Liver (tissue), 9 donors: ENCODE results near the gene TOMM70. TPM values are rescaled to one million over a fixed set of nuclear protein-coding genes. Genes with fewer than 3 reads are reported as not detected.
"Not testable (repeated sequence)": the region's sequence is repeated elsewhere in the genome, so short reads cannot be mapped to it uniquely, and the experiment has no call there.

Source experiments
- DNase-seq: peaks from one replicate; pipeline ENCODE4 v3.0.0-alpha.2; 2017; ENCODE audit warnings: low spot score
- H3K27ac ChIP-seq, 2 donors: one replicate each; pipeline ENCODE4 v1.7.0; 2013; ENCODE audit warnings: inconsistent platforms in 2 of 2, low read length in 2 of 2, control low read depth in 1 of 2, low read depth in 1 of 2, mild to moderate bottlenecking in 1 of 2
- H3K27me3 ChIP-seq, 4 donors: one replicate each; pipeline versions ENCODE4 v1.6.1 to v1.7.0; 2013; ENCODE audit warnings: low read length in 3 of 4, inconsistent platforms in 1 of 4, mild to moderate bottlenecking in 1 of 4, moderate library complexity in 1 of 4; ENCODE audit not compliant: control insufficient read depth in 4 of 4, insufficient read depth in 4 of 4
- H3K36me3 ChIP-seq, 4 donors: one replicate each; pipeline versions ENCODE4 v1.6.1 to v1.7.0; 2013; ENCODE audit warnings: low read length in 3 of 4, mild to moderate bottlenecking in 3 of 4, low read depth in 1 of 4, moderate library complexity in 1 of 4; ENCODE audit not compliant: control insufficient read depth in 4 of 4, insufficient read depth in 3 of 4
- H3K4me1 ChIP-seq, 4 donors: one replicate each; pipeline versions ENCODE4 v1.6.1 to v1.7.0; 2013; ENCODE audit warnings: low read length in 3 of 4, mild to moderate bottlenecking in 3 of 4, moderate library complexity in 1 of 4; ENCODE audit not compliant: control insufficient read depth in 4 of 4, insufficient read depth in 4 of 4
- H3K4me3 ChIP-seq, 3 donors: one replicate each; pipeline versions ENCODE4 v1.6.1 to v1.7.0; 2013; ENCODE audit warnings: low read length in 3 of 3, control low read depth in 1 of 3, low read depth in 1 of 3, mild to moderate bottlenecking in 1 of 3
- H3K9ac ChIP-seq, 2 donors: one replicate each; pipeline ENCODE4 v1.7.0; 2013; ENCODE audit warnings: low read length in 2 of 2, mild to moderate bottlenecking in 2 of 2, moderate library complexity in 2 of 2, control low read depth in 1 of 2, low read depth in 1 of 2
- H3K9me3 ChIP-seq, 4 donors: one replicate each; pipeline versions ENCODE4 v1.6.1 to v1.7.0; 2013; ENCODE audit warnings: low read length in 3 of 4; ENCODE audit not compliant: control insufficient read depth in 4 of 4
- ATF3 ChIP-seq: IDR thresholded peaks from 2 replicates; pipeline ENCODE4 v1.6.1; 2016; ENCODE audit warnings: antibody characterized with exemption
- EGR1 ChIP-seq, 2 donors: IDR thresholded peaks; 2 replicates each; pipeline ENCODE4 v1.6.1; 2016 to 2018; ENCODE audit warnings: antibody characterized with exemption in 2 of 2, low read depth in 2 of 2
- FOXA1 ChIP-seq: IDR thresholded peaks from 2 replicates; pipeline ENCODE4 v1.6.1; 2016; ENCODE audit warnings: antibody characterized with exemption
- FOXA2 ChIP-seq: IDR thresholded peaks from 2 replicates; pipeline ENCODE4 v1.6.1; 2016; ENCODE audit warnings: antibody characterized with exemption
- GABPA ChIP-seq, 2 donors: IDR thresholded peaks in 1 of 2; conservative IDR thresholded peaks in 1 of 2; 2 replicates each; pipeline ENCODE4 v1.6.1; 2016; ENCODE audit warnings: antibody characterized with exemption in 2 of 2, mild to moderate bottlenecking in 1 of 2, moderate library complexity in 1 of 2
- HNF4A ChIP-seq, 2 donors: conservative IDR thresholded peaks; 2 replicates each; pipeline ENCODE4 v1.6.1; 2016; ENCODE audit warnings: antibody characterized with exemption in 2 of 2, mild to moderate bottlenecking in 2 of 2
- HNF4G ChIP-seq: IDR thresholded peaks from 2 replicates; pipeline ENCODE4 v1.6.1; 2016; ENCODE audit warnings: antibody characterized with exemption
- JUND ChIP-seq, 2 donors: IDR thresholded peaks; 2 replicates each; pipeline ENCODE4 v1.6.1; 2016; ENCODE audit warnings: antibody characterized with exemption in 2 of 2
- NR2F2 ChIP-seq: IDR thresholded peaks from 2 replicates; pipeline ENCODE4 v1.6.1; 2016; ENCODE audit warnings: antibody characterized with exemption
- RAD21 ChIP-seq, 2 donors: IDR thresholded peaks; 2 replicates each; pipeline ENCODE4 v1.6.1; 2016; ENCODE audit warnings: antibody characterized with exemption in 2 of 2, mild to moderate bottlenecking in 2 of 2
- REST ChIP-seq: IDR thresholded peaks from 2 replicates; pipeline ENCODE4 v1.6.1; 2016; ENCODE audit warnings: antibody characterized with exemption, mild to moderate bottlenecking
- RXRA ChIP-seq, 2 donors: IDR thresholded peaks; 2 replicates each; pipeline ENCODE4 v1.6.1; 2017 to 2018; ENCODE audit warnings: antibody characterized with exemption in 2 of 2, mild to moderate bottlenecking in 1 of 2
- SP1 ChIP-seq: IDR thresholded peaks from 2 replicates; pipeline ENCODE4 v1.6.1; 2018; ENCODE audit warnings: antibody characterized with exemption, mild to moderate bottlenecking
- TAF1 ChIP-seq: conservative IDR thresholded peaks from 2 replicates; pipeline ENCODE4 v1.6.1; 2016; ENCODE audit warnings: antibody characterized with exemption, mild to moderate bottlenecking
- YY1 ChIP-seq: IDR thresholded peaks from 2 replicates; pipeline ENCODE4 v1.6.1; 2016; ENCODE audit warnings: antibody characterized with exemption, mild to moderate bottlenecking
- ZBTB33 ChIP-seq: IDR thresholded peaks from 2 replicates; pipeline ENCODE4 v1.6.1; 2016; ENCODE audit warnings: antibody characterized with exemption
- WGBS: extraction: QIAGEN DNeasy Blood & Tissue Kit; methylation state at CpG from one replicate; pipeline ENCODE4 v1.1.7; 2013; 5-methylcytosine and 5-hydroxymethylcytosine counted together
- polyA plus RNA-seq, 2 donors: library from polyadenylated mRNA; stranded (reverse) in 1 of 2; unstranded in 1 of 2; fragments of 200-250 nt in 1 of 2; fragments of >200 nt in 1 of 2; fragmentation: Nextera tagmentation in 1 of 2; extraction: Ambion mirVana in 1 of 2; gene quantifications; one replicate each; pipeline versions ENCODE4 v1.2.1 to v1.2.3, GENCODE V29; 2013 to 2015
- total RNA-seq, 2 donors: library from RNA; depleted of rRNA; stranded (reverse); fragments of >200 nt; gene quantifications; one replicate each; pipeline ENCODE4 v1.2.3, GENCODE V29; 2014
- TF ChIP-seq, protein P1 (sequence below): IDR thresholded peaks from 2 replicates; pipeline ENCODE4 v1.6.1; 2016; ENCODE audit warnings: antibody characterized with exemption
- TF ChIP-seq, protein P2 (sequence below): fragments of 150-350 bp; IDR thresholded peaks from 2 replicates; pipeline ENCODE4 v1.5.1; 2017; ENCODE audit warnings: improper control_type of control experiment, low read depth, low read length; ENCODE audit not compliant: missing input control
- donor health status: healthy.
- donor health status: healthy.
- donor health status: healthy.
- donor health status: healthy.
- donor health status: healthy.

Gene TOMM70
- total and polyA plus RNA-seq, 4 donors: 16.7 to 55.8 (median 32.6) TPM

- not testable (repeated sequence) for H3K9me3 ChIP-seq, H3K27ac ChIP-seq, H3K9ac ChIP-seq, H3K36me3 ChIP-seq, H3K27me3 ChIP-seq, DNase-seq, H3K4me3 ChIP-seq
- H3K4me1 ChIP-seq: peaks cover 0 to 19% (median 15%) of the 10 kb centered on the region in 4 donors
- WGBS: 95% methylated on average over 3 of the region's 3 CpGs
Measured at GRCh38 chr3:100447067-100447466, 46.2 kb upstream of the TOMM70 start.

GRCh38 chr3:100443690-100444089 lies 42.8 kb upstream of the TOMM70 start:
- no peak overlapping the region for H3K9ac ChIP-seq
- H3K9me3 ChIP-seq: no peaks in the 10 kb centered on the region
- TF ChIP-seq EGR1 (IDR thresholded peaks at IDR 0.05; ENCODE audit: low read depth in 2 of 2): no peak
- TF ChIP-seq NR2F2: no peak
- TF ChIP-seq, protein P1, sequence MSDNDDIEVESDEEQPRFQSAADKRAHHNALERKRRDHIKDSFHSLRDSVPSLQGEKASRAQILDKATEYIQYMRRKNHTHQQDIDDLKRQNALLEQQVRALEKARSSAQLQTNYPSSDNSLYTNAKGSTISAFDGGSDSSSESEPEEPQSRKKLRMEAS: no peak
- TF ChIP-seq YY1: no peak
- TF ChIP-seq ATF3: no peak
- TF ChIP-seq FOXA2: no peak
- TF ChIP-seq REST: no peak
- TF ChIP-seq HNF4A (conservative IDR thresholded peaks at IDR 0.05): no peak
- TF ChIP-seq RAD21 (IDR thresholded peaks at IDR 0.05): no peak
- no peak for TF ChIP-seq ZBTB33
- no peak for TF ChIP-seq SP1
- TF ChIP-seq GABPA (IDR thresholded peaks at IDR 0.05 in 1 of 2, conservative IDR thresholded peaks at IDR 0.05 in 1 of 2): no peak
- TF ChIP-seq, protein P2, sequence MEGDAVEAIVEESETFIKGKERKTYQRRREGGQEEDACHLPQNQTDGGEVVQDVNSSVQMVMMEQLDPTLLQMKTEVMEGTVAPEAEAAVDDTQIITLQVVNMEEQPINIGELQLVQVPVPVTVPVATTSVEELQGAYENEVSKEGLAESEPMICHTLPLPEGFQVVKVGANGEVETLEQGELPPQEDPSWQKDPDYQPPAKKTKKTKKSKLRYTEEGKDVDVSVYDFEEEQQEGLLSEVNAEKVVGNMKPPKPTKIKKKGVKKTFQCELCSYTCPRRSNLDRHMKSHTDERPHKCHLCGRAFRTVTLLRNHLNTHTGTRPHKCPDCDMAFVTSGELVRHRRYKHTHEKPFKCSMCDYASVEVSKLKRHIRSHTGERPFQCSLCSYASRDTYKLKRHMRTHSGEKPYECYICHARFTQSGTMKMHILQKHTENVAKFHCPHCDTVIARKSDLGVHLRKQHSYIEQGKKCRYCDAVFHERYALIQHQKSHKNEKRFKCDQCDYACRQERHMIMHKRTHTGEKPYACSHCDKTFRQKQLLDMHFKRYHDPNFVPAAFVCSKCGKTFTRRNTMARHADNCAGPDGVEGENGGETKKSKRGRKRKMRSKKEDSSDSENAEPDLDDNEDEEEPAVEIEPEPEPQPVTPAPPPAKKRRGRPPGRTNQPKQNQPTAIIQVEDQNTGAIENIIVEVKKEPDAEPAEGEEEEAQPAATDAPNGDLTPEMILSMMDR: no peak
- no peak for TF ChIP-seq TAF1
- TF ChIP-seq RXRA (IDR thresholded peaks at IDR 0.05): no peak
- no peak for TF ChIP-seq HNF4G
- TF ChIP-seq FOXA1: no peak
- no peak for TF ChIP-seq JUND (IDR thresholded peaks at IDR 0.05)
- H3K27ac ChIP-seq: no peak overlapping the region
- H3K4me1 ChIP-seq: peaks cover 0 to 8% (median 4%) of the 10 kb centered on the region in 4 donors
- DNase-seq: no peak
- no peaks in the 10 kb centered on the region for H3K36me3 ChIP-seq
- no peaks in the 10 kb centered on the region for H3K27me3 ChIP-seq
- H3K4me3 ChIP-seq: no peak overlapping the region
